Measurements from ENCODE around the gene PSMD7.

DNA sequence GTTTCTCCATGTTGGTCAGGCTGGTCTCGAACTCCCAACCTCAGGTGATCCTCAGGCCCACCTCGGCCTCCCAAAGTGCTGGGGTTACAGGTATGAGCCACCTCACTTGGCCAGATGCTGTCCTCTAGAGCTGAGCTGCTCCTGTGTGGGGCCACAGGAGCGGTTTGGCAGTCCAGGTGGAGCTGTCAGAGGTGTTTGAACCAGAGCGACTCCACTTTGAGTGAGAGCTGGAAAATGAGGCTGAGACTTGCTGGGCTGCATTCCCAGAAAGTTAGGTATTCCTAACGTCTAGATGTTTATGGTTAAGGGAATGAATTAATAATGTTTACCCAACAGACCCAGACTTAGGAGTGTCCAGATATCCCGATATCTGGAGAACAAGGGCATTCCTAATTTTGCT is 16.8 kb upstream of the PSMD7 start:
- TF ChIP-seq ASH2L (IDR thresholded peaks at IDR 0.05; ENCODE audit: borderline replicate concordance, low read depth) (no peak), CREB1 (IDR thresholded peaks at IDR 0.05; ENCODE audit: low read depth) (no peak), PML (IDR thresholded peaks at IDR 0.05; ENCODE audit: low read length) (no peak)
